PC-9 (cell line): ENCODE measurements around the gene GAN. TPM values are rescaled to one million over a fixed set of nuclear protein-coding genes. Genes with fewer than 3 reads are reported as not detected.

Experiments
- BruUV-seq: library from RNA; stranded (reverse); fragments of 400-500 nt; replicated peaks from 2 replicates; lab custom pipeline; 2021; lab: Mats Ljungman, UMichigan
- CTCF ChIA-PET: fragments of 300-600 bp; sonication (Branson Sonifier 250); formaldehyde crosslinking; loops from one replicate; lab custom pipeline; 2022; ENCODE audit warnings: antibody characterized with exemption; lab: Charles Lee
- POLR2A ChIA-PET: fragments of 300-600 bp; sonication (Branson Sonifier 250); formaldehyde crosslinking; loops from one replicate; lab custom pipeline; 2022; ENCODE audit warnings: antibody characterized with exemption; ENCODE audit not compliant: unreplicated experiment; lab: Charles Lee
- DNase-seq, 2 experiments: peaks; one replicate each; pipeline versions ENCODE4 v3.0.0 to v3.0.0-alpha.2; 2015 to 2022; ENCODE audit warnings: mixed read lengths in 1 of 2
- H2AFZ ChIP-seq: fragments of 200-600 bp; sonication (generic); 2 replicates; pipeline ENCODE4 v1.8.1; 2017; ENCODE audit warnings: antibody characterized with exemption
- H3F3A ChIP-seq: fragments of 200-600 bp; sonication (generic); 2 replicates; pipeline ENCODE4 v1.8.1; 2017; ENCODE audit warnings: antibody characterized with exemption, mild to moderate bottlenecking, low read depth; ENCODE audit not compliant: insufficient read depth
- H3K27ac ChIP-seq: fragments of 200-600 bp; sonication (generic); 2 replicates; pipeline ENCODE4 v1.6.1; 2016; ENCODE audit warnings: mixed run types
- H3K27me3 ChIP-seq: fragments of 200-600 bp; sonication (generic); 2 replicates; pipeline ENCODE4 v1.6.1; 2016; ENCODE audit warnings: low read depth, mixed run types; ENCODE audit not compliant: insufficient read depth
- H3K36me3 ChIP-seq: fragments of 200-600 bp; sonication (generic); 2 replicates; pipeline ENCODE4 v1.6.1; 2016; ENCODE audit warnings: low read depth, mixed run types
- H3K4me1 ChIP-seq: fragments of 200-600 bp; sonication (generic); replicated peaks from 2 replicates; pipeline ENCODE4 v1.6.1; 2016; ENCODE audit warnings: mixed run types; ENCODE audit not compliant: insufficient read depth
- H3K4me2 ChIP-seq: fragments of 200-600 bp; sonication (generic); 2 replicates; pipeline ENCODE4 v1.6.1; 2017; ENCODE audit warnings: mixed run types
- H3K4me3 ChIP-seq: fragments of 200-600 bp; sonication (generic); 2 replicates; pipeline ENCODE4 v1.6.1; 2016; ENCODE audit warnings: mixed run types
- H3K79me2 ChIP-seq: fragments of 200-600 bp; sonication (generic); 2 replicates; pipeline ENCODE4 v1.6.1; 2017; ENCODE audit warnings: low read depth, mixed run types
- H3K9me2 ChIP-seq: fragments of 200-600 bp; sonication (generic); 2 replicates; pipeline ENCODE4 v1.8.1; 2017; ENCODE audit warnings: mild to moderate bottlenecking; ENCODE audit not compliant: insufficient read depth
- H3K9me3 ChIP-seq: fragments of 200-600 bp; sonication (generic); 2 replicates; pipeline ENCODE4 v1.8.1; 2016; ENCODE audit warnings: low read depth; ENCODE audit not compliant: insufficient read depth
- H4K20me1 ChIP-seq: fragments of 200-600 bp; sonication (generic); 2 replicates; pipeline ENCODE4 v1.8.1; 2017; ENCODE audit not compliant: insufficient read depth
- CTCF ChIP-seq: fragments of 200-600 bp; sonication (generic); conservative IDR thresholded peaks from 2 replicates; pipeline ENCODE4 v1.6.1; 2017; ENCODE audit warnings: mixed run types, antibody characterized with exemption, mild to moderate bottlenecking, moderate library complexity
- EZH2 ChIP-seq: fragments of 200-600 bp; sonication (generic); IDR thresholded peaks from 2 replicates; pipeline ENCODE4 v1.8.0; 2017; ENCODE audit warnings: antibody characterized with exemption, low read depth
- intact Hi-C: fragments of 100-400 bp; cut with micrococcal nuclease; formaldehyde crosslinking; loops from one replicate; pipeline ENCODE4 v1.10.0; 2022; ENCODE audit not compliant: unreplicated experiment
- total RNA-seq: library from RNA; stranded (reverse); gene quantifications from 2 replicates; pipeline ENCODE4 v1.2.3, GENCODE V29; 2021

GAN gene
- total RNA-seq, 1 experiment from 2014 or later = 11.9 TPM

- no peak overlapping the region for H3K4me3 ChIP-seq
- no peaks in the 10 kb centered on the region for H3K9me3 ChIP-seq
- ChIA-PET POLR2A (no interaction called here), CTCF (no interaction called here)
- H3K4me1 ChIP-seq = no peaks in the 10 kb centered on the region
- intact Hi-C loops = no loop called here
- H3K79me2 ChIP-seq = peaks cover 57% of the 10 kb centered on the region
- H3K4me2 ChIP-seq = no peak overlapping the region
- no peak overlapping the region for H2AFZ ChIP-seq
- H3F3A ChIP-seq = peaks cover 3% of the 10 kb centered on the region; the same call in 1 of the 2 replicates
- no peaks in the 10 kb centered on the region for H3K27me3 ChIP-seq
- H3K9me2 ChIP-seq = peaks cover 3% of the 10 kb centered on the region; the same call in 1 of the 2 replicates
- H3K27ac ChIP-seq = no peak overlapping the region
- H4K20me1 ChIP-seq = peaks cover 12% of the 10 kb centered on the region; the same call in 1 of the 2 replicates
- no peak for DNase-seq
- BruUV-seq = no TSS peak
- TF ChIP-seq CTCF = no peak
- TF ChIP-seq EZH2 = no peak
- H3K36me3 ChIP-seq = no peaks in the 10 kb centered on the region
These were observed 10.0 kb downstream of the GAN start for GRCh38 chr16:81324808-81325207.

- no peaks in the 10 kb centered on the region for H3K4me1 ChIP-seq
- intact Hi-C loops = no loop called here
- no peaks in the 10 kb centered on the region for H3K9me2 ChIP-seq
- no TSS peak for BruUV-seq
- peaks cover 3% of the 10 kb centered on the region; the same call in 1 of the 2 replicates for H3F3A ChIP-seq
- H3K27me3 ChIP-seq = no peaks in the 10 kb centered on the region
- no peak overlapping the region for H2AFZ ChIP-seq
- CTCF ChIA-PET = no interaction called here
- peaks cover 48% of the 10 kb centered on the region for H3K79me2 ChIP-seq
- DNase-seq = no peak
- peaks cover 3% of the 10 kb centered on the region; the same call in 1 of the 2 replicates for H4K20me1 ChIP-seq
- no peak overlapping the region for H3K4me2 ChIP-seq
- H3K4me3 ChIP-seq = no peak overlapping the region
- H3K27ac ChIP-seq = no peak overlapping the region
- TF ChIP-seq EZH2 (no peak), CTCF (no peak)
- H3K9me3 ChIP-seq = no peaks in the 10 kb centered on the region
- no peaks in the 10 kb centered on the region for H3K36me3 ChIP-seq
- POLR2A ChIA-PET = no interaction called here
These were observed 12.2 kb downstream of the GAN start for GRCh38 chr16:81327011-81327410.

- TF ChIP-seq EZH2 = no peak
- no peak for TF ChIP-seq CTCF
- no peaks in the 10 kb centered on the region for H3K9me2 ChIP-seq
- no peaks in the 10 kb centered on the region for H3K4me1 ChIP-seq
- no peak overlapping the region for H3K27ac ChIP-seq
- no peak for DNase-seq
- H2AFZ ChIP-seq = no peak overlapping the region
- ChIA-PET POLR2A (no interaction called here), CTCF (interaction anchor here (0.5 kb wide), 2 partner anchors 121 to 292 kb away, joined by 6 read pairs; partner anchors contain the start of gene ATMIN)
- H4K20me1 ChIP-seq = peaks cover 3% of the 10 kb centered on the region; the same call in 1 of the 2 replicates
- no peaks in the 10 kb centered on the region for H3K27me3 ChIP-seq
- peaks cover 42% of the 10 kb centered on the region for H3K79me2 ChIP-seq
- no peak overlapping the region for H3K4me3 ChIP-seq
- H3F3A ChIP-seq = peaks cover 3% of the 10 kb centered on the region; the same call in 1 of the 2 replicates
- no peak overlapping the region for H3K4me2 ChIP-seq
- intact Hi-C loops = no loop called here
- BruUV-seq = no TSS peak
- no peaks in the 10 kb centered on the region for H3K36me3 ChIP-seq
- no peaks in the 10 kb centered on the region for H3K9me3 ChIP-seq
These were observed 12.9 kb downstream of the GAN start for GRCh38 chr16:81327447-81328196.
